Left renal pelvis (tissue), 4 donors: ENCODE data around the gene NARS2. TPM values are rescaled to one million over a fixed set of nuclear protein-coding genes. Genes with fewer than 3 reads are reported as not detected.
A peak's percentile ranks its signal among the peaks of the same experiment; 100 is the strongest.

Source experiments
- DNase-seq, 4 donors: peaks; one replicate each; pipeline ENCODE4 v3.0.0-alpha.2; 2013; ENCODE audit warnings: low read depth in 4 of 4, low spot score in 3 of 4
- polyA plus RNA-seq, 4 donors: library from polyadenylated mRNA; unstranded; fragments of 120-200 nt; gene quantifications; one replicate each; pipeline ENCODE4 v1.2.1, GENCODE V29; 2013; ENCODE audit not compliant: insufficient read length in 4 of 4

NARS2 gene
- polyA plus RNA-seq, 4 donors: 28.6 to 56.7 (median 41.5) TPM

- no peak for DNase-seq
Measured at GRCh38 chr11:78450866-78451265, 123.8 kb downstream of the NARS2 start.

DNA sequence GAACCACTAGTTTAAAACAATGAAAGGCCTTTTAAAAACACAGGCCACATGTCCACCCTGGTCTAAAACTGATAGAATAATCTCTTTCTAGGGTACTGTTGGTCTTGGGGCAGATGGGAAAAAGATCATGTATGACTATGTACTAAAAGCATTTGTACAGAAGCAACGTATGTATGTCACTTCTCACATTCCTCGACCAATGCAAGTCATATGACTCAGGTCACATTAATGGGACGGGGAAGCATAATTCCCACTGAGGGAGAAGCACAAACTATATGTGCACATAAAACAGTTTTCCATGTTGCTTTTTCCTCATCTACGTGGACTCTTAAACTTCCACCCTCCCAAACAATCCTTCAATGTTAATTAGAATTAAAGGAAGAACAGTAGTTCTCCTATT, 124.8 kb downstream of the NARS2 start:
- DNase-seq: no peak

DNA sequence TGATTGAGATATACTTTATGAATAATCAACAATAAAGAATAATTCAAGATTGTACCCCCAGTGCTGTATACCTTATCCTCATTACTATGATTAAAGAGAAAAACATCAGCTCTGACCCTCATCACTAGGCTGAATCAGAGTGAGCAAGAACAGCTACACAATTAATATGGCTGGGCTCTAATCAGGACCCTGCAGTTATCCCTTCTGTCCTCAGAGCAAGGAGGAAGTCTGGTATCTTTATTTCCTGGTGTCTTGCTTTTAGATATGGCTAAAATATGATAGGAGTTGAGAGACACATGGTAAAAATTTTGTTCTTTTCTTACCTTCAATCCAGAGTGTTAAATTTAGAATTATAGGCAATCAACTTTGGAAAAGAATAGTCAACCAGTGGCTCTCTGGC, 128.5 kb downstream of the NARS2 start:
- DNase-seq: no peak

DNA sequence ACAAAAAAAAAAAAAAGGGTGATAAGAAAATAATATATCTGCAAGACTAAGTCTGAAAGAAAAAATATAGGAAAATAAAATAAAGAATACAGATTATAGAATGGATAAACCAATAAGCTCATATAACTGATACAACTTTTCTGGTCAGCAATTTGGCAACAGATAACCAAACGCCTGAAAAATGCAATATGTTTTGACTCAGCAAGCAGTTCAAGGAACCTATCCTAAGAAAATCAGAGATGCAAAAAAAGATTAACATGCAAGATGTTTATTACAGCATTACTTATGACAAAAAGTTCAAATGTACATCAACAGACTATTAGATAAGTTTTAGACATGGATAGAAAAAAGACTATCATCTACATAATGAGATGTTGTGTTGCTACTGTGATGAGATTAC, 129.9 kb downstream of the NARS2 start:
- DNase-seq: no peak

DNA sequence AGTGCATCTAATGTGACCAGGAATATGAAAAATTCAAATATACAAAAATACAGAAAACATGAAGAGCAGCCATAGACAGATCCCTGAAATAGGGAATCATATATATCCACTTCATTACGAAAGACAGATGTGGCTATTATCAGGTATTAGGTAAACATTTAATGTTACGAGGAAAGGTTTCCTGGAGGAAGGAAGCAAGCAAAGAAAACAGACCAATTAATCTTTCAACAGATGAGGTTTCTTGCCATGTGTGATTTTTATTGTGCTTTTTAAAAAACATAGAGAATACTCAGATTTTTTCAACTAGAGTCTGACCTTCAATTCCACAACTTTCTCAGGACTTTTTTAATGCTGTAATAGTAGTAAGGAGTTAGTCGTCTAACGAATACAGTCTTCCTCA, 132.7 kb downstream of the NARS2 start:
- no peak for DNase-seq

GRCh38 chr11:78438298-78438975, 136.2 kb downstream of the NARS2 start:
- no peak for DNase-seq

DNA sequence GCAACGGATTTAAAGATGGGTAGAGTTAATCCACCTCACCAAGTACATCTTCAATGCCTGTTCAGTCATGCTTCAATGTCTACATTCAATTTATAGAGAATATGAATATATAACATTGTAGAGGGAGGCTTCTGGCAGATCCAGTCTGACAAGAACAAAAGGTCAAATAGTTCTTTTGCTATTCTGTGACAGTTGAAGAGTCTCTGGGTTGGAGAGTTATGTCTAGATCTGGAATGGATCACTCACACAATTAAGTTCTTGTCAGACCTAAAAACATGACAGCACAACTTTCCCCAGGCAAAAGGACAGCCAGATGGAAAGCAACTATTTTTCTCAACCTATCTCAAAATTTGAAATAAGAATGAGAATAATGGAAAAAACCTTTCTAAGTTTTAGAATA, 141.7 kb downstream of the NARS2 start:
- DNase-seq: no peak

DNA sequence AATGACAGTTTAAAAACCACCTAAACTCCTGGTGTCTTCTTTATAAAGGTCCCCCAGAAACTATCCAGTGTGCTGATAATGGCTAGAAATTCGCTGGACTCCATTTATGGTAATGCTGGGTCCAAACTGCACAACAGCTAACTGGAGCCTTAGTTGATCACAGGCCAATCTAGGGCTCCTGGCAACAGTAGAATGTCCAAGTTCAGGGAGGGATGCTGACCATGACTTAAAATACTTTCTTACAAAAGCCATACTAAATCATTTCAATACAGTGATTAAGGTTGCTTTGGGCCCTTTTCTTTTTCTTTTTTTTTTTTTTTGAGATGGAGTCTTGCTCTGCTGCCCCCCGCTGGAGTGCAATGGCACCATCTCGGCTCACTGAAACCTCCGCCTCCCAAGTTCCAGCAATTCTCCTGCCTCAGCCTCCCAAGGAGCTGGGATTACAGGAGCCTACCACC, 142.6 kb downstream of the NARS2 start:
- DNase-seq: no peak

DNA sequence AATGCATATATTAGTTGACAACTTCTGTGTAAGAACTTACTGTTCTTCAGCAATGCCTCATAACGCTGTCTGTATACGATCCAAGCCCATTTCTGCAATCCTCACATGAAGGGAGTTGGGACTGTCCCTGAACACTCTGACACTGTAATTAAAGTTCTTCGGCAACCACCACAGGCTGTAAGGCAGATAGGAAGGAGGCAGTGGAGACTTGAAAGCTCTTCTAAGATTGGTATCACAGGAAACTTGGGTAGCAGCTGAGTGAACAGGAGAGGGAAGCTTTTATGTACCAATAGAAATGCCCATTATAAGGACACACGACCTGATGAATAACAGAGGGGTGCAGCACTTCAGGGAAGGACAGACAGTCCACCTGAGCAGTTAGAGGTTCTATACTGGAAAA, 145.0 kb downstream of the NARS2 start:
- no peak for DNase-seq

DNA sequence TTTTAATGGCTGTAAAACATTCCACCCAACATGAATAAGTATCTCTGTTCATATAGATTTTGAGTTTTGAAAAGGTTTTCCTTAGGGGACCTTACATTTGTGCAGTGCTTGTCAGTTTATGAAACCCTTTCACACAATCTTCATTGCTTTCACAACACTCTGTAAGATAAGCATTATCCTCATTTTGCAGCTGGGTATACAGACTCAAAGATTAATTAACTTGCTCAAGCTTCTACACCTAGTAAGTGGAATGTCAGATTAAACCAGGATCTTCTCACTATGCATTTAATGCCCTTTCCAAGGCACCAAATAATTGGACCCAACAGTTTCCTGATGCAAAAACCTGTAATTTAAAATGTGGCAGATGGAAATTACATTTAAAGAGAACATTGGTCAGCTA, 145.5 kb downstream of the NARS2 start:
- no peak for DNase-seq

GRCh38 chr11:78428773-78429172, 145.9 kb downstream of the NARS2 start:
- no peak for DNase-seq

GRCh38 chr11:78428266-78428636, 146.4 kb downstream of the NARS2 start:
- DNase-seq: no peak

DNA sequence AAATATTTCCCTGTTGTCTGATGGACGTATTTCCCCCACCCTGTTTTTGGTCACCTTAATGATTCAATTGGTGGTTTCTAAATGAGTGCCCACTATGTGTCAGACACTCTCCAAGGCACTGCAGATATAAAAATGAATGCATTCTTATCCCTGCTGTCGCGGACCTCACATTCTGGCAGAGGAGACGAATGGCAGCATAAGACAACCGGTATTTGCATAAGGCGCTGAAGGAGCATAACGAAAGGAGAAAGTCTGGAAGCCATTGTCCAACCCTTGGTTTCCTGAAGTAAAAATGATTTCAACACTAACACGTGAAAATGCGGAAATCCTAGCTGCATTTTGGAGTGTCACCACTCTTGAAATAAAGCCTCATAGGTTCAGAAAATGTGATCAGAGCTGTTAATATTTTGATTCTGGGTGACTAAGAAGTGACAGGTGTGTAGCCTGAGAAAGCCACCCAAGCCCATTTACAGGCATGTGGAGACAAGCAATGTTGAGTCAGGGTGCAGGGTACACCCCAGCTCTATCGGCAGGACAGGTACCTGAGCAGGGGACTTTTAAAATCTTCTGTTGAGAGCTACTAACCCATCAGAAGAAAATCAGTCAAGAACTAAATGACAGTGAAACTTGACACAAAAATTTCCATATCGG, 146.9 kb downstream of the NARS2 start:
- DNase-seq: no peak

DNA sequence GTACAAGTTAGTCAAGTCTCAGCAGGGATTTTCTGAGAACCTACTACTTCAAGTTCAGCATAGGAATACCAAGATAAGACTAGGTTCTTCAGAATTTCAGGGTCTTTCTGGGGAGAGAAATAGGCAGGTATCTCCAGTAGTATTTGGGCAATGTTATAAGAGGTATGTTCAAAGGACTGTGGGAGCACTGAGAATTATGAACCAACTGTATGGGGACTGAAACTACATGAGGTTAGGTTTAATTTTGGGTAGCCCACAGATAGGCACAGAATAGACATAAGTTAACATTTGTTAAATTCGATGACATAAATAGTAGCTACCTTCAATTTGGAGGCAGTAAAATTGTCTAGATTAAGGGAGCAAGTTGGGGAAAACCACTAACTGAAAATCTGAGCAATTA, 147.8 kb downstream of the NARS2 start:
- no peak for DNase-seq

DNA sequence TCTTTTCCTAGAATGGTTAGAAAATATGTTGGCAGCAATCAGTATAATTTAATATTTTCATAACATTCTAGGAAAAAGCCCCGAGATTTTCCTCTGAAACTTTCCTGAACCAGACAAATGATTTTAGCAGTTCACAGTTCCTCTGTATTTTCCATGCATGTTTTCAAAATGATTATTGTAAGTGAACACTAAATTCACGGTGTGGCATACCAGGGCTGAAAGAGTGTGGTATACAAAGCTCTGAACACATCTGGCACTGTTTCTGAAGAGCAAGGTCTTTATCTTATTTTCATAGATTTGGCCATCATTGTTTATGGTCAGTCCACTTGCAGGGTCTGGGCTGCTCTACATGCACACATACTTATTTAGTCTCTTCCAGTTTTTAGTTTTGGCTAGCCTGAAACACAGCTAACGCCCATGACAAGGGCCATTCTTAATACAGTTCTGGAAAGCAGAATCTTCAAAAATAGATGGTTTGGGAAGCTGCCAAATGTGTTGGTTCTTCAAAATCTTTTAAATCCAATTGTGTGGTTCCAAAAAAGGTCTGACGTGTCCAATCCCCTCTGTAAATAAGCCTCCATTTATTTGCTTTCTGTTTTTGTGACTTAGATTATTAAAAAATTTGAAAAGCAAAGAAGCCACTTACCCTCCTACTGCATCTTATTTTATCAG, 149.1 kb downstream of the NARS2 start:
- no peak for DNase-seq

DNA sequence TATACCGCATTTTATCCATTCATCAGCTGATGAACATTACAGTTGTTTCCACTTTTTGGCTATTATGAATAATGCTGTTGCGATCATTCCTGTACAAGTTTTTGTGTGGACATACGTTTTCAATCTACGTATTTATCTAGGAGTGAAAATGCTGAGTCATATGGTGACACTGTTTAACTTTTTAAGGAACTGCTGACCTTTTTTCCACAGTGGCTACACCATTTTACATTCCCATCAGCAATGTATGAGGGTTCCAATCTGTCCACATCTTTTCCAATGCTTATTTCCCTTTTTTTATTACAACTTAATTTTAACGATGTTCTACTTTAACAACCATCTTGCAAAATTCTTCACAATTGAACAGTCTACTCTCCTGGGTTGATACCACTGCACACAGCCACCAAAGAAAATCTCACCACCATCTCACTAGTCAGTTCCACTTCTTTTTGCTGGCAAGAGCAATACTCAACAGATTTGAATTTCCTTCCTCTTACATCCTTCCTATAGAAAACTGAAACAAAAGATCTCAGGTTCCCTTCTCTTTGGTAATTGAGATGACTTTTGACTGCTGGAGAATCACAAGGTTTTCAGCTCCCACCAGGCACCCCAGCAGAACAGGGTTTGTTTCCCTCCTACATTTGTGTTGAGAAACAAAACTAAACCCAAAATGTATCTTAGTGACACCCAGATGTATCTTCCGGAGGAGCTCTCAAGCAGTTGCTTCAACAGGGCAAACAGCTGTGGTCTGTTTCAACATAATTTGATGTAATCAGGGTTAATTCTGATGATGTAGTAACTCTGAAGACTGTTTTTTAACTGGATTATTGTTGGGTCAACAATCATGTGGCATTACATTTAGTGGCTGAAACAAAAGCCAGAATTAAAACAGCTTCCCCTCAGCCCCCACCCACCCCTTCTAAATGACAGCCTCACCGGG, 150.1 kb downstream of the NARS2 start:
- DNase-seq: no peak

- no peak for DNase-seq
Measured at GRCh38 chr11:78423241-78423640, 151.4 kb downstream of the NARS2 start.

- peak in 3 of 4 donors; percentile 33 to 39 (median 34) for DNase-seq
Measured at GRCh38 chr11:78420796-78421209, 153.9 kb downstream of the NARS2 start.

DNA sequence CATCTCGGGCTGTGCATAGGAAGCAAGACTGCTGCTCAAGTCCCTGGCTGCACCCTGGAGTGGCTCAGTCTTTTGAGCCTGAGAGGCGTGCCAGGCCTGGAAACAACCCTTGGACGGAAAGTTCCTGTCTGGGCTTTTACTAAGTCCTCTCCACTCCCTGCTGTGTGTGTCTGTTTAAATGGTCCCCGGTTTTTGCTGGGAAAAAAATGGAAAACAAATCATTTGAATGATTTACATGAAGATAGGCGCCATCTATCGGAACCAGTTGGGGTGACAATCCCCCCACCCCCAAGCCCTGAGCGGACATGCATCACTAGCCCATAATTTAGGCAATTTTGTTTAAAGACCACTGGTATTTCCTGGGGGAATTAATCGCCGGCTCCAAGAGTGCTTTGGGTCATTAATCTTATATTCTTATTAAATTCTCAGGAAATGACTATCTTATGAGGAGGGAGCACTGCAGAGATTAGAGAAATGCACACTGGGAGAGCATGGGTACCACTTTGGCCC, 154.4 kb downstream of the NARS2 start:
- DNase-seq: peak; percentile 62 to 78 (median 70)

- no peak for DNase-seq
Measured at GRCh38 chr11:78419327-78419726, 155.3 kb downstream of the NARS2 start.
